H1 (cell line): Measurements from ENCODE around the gene WDR35. TPM values are rescaled to one million over a fixed set of nuclear protein-coding genes. Genes with fewer than 3 reads are reported as not detected.

ENCODE experiments used
- CTCF ChIA-PET: fragments of 300-600 bp; sonication (Branson Sonifier 250); formaldehyde crosslinking; loops from one replicate; lab custom pipeline; 2021; ENCODE audit not compliant: partially characterized antibody; lab: Charles Lee
- POLR2A ChIA-PET: fragments of 300-600 bp; sonication (Branson Sonifier 250); formaldehyde crosslinking; loops from one replicate; lab custom pipeline; 2021; ENCODE audit warnings: inconsistent platforms; ENCODE audit not compliant: partially characterized antibody; lab: Charles Lee
- DNase-seq, 2 experiments: peaks; one replicate each; pipeline versions ENCODE4 v3.0.0 to v3.0.0-alpha.2; 2010 to 2022; ENCODE audit warnings: low spot score in 2 of 2, low read depth in 1 of 2, mixed read lengths in 1 of 2
- FAIRE-seq: peaks from 2 replicates; lab custom pipeline; 2011; peaks lifted over from hg19 to GRCh38; lab: Jason Lieb, UNC
- H2AFZ ChIP-seq: 2 replicates; pipeline ENCODE4 v1.8.1; 2012; ENCODE audit warnings: low read length, inconsistent platforms
- H2AK5ac ChIP-seq: 2 replicates; pipeline ENCODE4 v1.6.1; 2013; ENCODE audit warnings: low read depth, low read length
- H2BK120ac ChIP-seq: replicated peaks from 2 replicates; pipeline ENCODE3; 2013; ENCODE audit warnings: low read depth, low read length, inconsistent platforms
- H2BK12ac ChIP-seq: 2 replicates; pipeline ENCODE4 v1.6.1; 2013; ENCODE audit warnings: low read depth, low read length
- H2BK15ac ChIP-seq: 2 replicates; pipeline ENCODE4 v1.6.1; 2013; ENCODE audit warnings: low read length
- H2BK20ac ChIP-seq: 2 replicates; pipeline ENCODE4 v1.6.1; 2013; ENCODE audit warnings: low read length
- H2BK5ac ChIP-seq: 2 replicates; pipeline ENCODE4 v1.6.1; 2013; ENCODE audit warnings: low read depth, low read length
- H3K14ac ChIP-seq: 2 replicates; pipeline ENCODE4 v1.6.1; 2013; ENCODE audit warnings: inconsistent platforms; ENCODE audit not compliant: insufficient read length
- H3K18ac ChIP-seq: 2 replicates; pipeline ENCODE4 v1.6.1; 2013; ENCODE audit warnings: low read length; ENCODE audit errors: extremely low read depth
- H3K23ac ChIP-seq: 2 replicates; pipeline ENCODE4 v1.6.1; 2013; ENCODE audit warnings: inconsistent platforms; ENCODE audit not compliant: insufficient read length
- H3K23me2 ChIP-seq: 2 replicates; pipeline ENCODE4 v1.6.1; 2013; ENCODE audit warnings: low read depth, low read length
- H3K27ac ChIP-seq: 2 replicates; pipeline ENCODE4 v1.6.1; 2011; ENCODE audit warnings: low read depth, low read length, inconsistent platforms
- H3K27me3 ChIP-seq, 4 experiments: replicated peaks in 1 of 4; 1 replicate in 1 of 4; 2 replicates in 3 of 4; pipeline versions ENCODE4 v1.6.1 to v1.8.1; 2011 to 2013; ENCODE audit warnings: low read length in 3 of 4, mild to moderate bottlenecking in 3 of 4, inconsistent platforms in 2 of 4, mixed read lengths in 2 of 4, moderate library complexity in 1 of 4; ENCODE audit not compliant: control insufficient read depth in 3 of 4, insufficient read depth in 3 of 4; ENCODE audit errors: extremely low read depth in 1 of 4
- H3K36me3 ChIP-seq, 4 experiments: 2 replicates each; pipeline versions ENCODE4 v1.6.1 to v1.8.1; 2011 to 2013; ENCODE audit warnings: mild to moderate bottlenecking in 4 of 4, low read length in 3 of 4, moderate library complexity in 2 of 4, control low read depth in 1 of 4, inconsistent platforms in 1 of 4; ENCODE audit not compliant: insufficient read depth in 4 of 4, control insufficient read depth in 2 of 4
- H3K4ac ChIP-seq: replicated peaks from 2 replicates; pipeline ENCODE3; 2013; ENCODE audit warnings: low read length, low read depth, mixed read lengths, inconsistent platforms; ENCODE audit not compliant: insufficient read length
- H3K4me1 ChIP-seq, 4 experiments: replicated peaks in 1 of 4; 1 replicate in 1 of 4; 2 replicates in 3 of 4; pipeline versions ENCODE4 v1.6.1 to v1.8.1; 2011 to 2013; ENCODE audit warnings: low read length in 3 of 4, inconsistent platforms in 2 of 4, mixed read lengths in 1 of 4; ENCODE audit not compliant: insufficient read depth in 4 of 4, control insufficient read depth in 3 of 4
- H3K4me2 ChIP-seq, 2 experiments: 2 replicates each; pipeline versions ENCODE4 v1.6.1 to v1.8.1; 2011 to 2013; ENCODE audit warnings: low read depth in 2 of 2, low read length in 2 of 2, control low read depth in 1 of 2, inconsistent platforms in 1 of 2, mild to moderate bottlenecking in 1 of 2; ENCODE audit not compliant: insufficient read depth in 1 of 2
- H3K4me3 ChIP-seq, 4 experiments: fragments of 200-600, 300-600 bp in 1 of 4; sonication (generic), shearing (Covaris generic), sonication (Bioruptor Twin) in 1 of 4; 2 replicates each; pipeline versions ENCODE4 v1.5.1 to v1.8.1; 2011 to 2016; ENCODE audit warnings: low read length in 4 of 4, low read depth in 3 of 4, control low read depth in 2 of 4, inconsistent platforms in 2 of 4, mild to moderate bottlenecking in 2 of 4, mixed read lengths in 1 of 4, moderate library complexity in 1 of 4; ENCODE audit not compliant: insufficient read depth in 2 of 4; ENCODE audit errors: extremely low read depth in 1 of 4
- H3K56ac ChIP-seq: replicated peaks from 2 replicates; pipeline ENCODE3; 2013; ENCODE audit warnings: low read depth, mild to moderate bottlenecking, mixed read lengths, low read length, inconsistent platforms; ENCODE audit not compliant: insufficient read length
- H3K79me1 ChIP-seq: 2 replicates; pipeline ENCODE4 v1.6.1; 2013; ENCODE audit warnings: low read depth, low read length, control low read depth
- H3K79me2 ChIP-seq, 2 experiments: 2 replicates each; pipeline versions ENCODE4 v1.6.1 to v1.8.1; 2012 to 2013; ENCODE audit warnings: low read length in 2 of 2, mild to moderate bottlenecking in 2 of 2, inconsistent platforms in 1 of 2; ENCODE audit not compliant: insufficient read depth in 2 of 2, control insufficient read depth in 1 of 2
- H3K9ac ChIP-seq, 4 experiments: replicated peaks in 1 of 4; 1 replicate in 1 of 4; 2 replicates in 3 of 4; pipeline versions ENCODE4 v1.6.1 to v1.8.1; 2011 to 2013; ENCODE audit warnings: low read depth in 3 of 4, low read length in 3 of 4, control low read depth in 2 of 4, mild to moderate bottlenecking in 2 of 4, moderate library complexity in 2 of 4, inconsistent platforms in 1 of 4; ENCODE audit errors: extremely low read depth in 1 of 4
- H3K9me3 ChIP-seq, 2 experiments: 2 replicates each; pipeline versions ENCODE4 v1.6.1 to v1.8.1; 2012 to 2013; ENCODE audit warnings: mild to moderate bottlenecking in 2 of 2, moderate library complexity in 2 of 2, control low read depth in 1 of 2, inconsistent platforms in 1 of 2, low read depth in 1 of 2, low read length in 1 of 2, mixed read lengths in 1 of 2; ENCODE audit not compliant: insufficient read depth in 2 of 2
- H4K20me1 ChIP-seq, 2 experiments: replicated peaks in 1 of 2; 2 replicates each; pipeline versions ENCODE3 to v1.8.1; 2011 to 2013; ENCODE audit warnings: inconsistent platforms in 2 of 2, low read length in 2 of 2, mild to moderate bottlenecking in 1 of 2; ENCODE audit not compliant: insufficient read depth in 2 of 2, control insufficient read depth in 1 of 2
- H4K5ac ChIP-seq: 2 replicates; pipeline ENCODE4 v1.6.1; 2013; ENCODE audit warnings: low read length, low read depth, mixed read lengths, inconsistent platforms; ENCODE audit not compliant: insufficient read length
- H4K8ac ChIP-seq: 2 replicates; pipeline ENCODE4 v1.8.0; 2013; ENCODE audit warnings: mild to moderate bottlenecking, moderate library complexity, low read length, inconsistent platforms; ENCODE audit not compliant: insufficient read depth; ENCODE audit errors: extremely low read depth
- H4K91ac ChIP-seq: replicated peaks from 2 replicates; pipeline ENCODE3; 2013; ENCODE audit warnings: low read length, mixed read lengths, inconsistent platforms; ENCODE audit not compliant: insufficient read length
- ASH2L ChIP-seq: fragments of 200-600, 300-600 bp; sonication (generic); IDR thresholded peaks from one replicate; pipeline ENCODE4 v1.7.1; 2017; ENCODE audit warnings: low read length
- EGR1 ChIP-seq: IDR thresholded peaks from 2 replicates; pipeline ENCODE4 v1.6.1; 2011; ENCODE audit warnings: low read depth, low read length, borderline replicate concordance
- EP300 ChIP-seq, 2 experiments: IDR thresholded peaks; 1 replicate in 1 of 2; 2 replicates in 1 of 2; pipeline ENCODE4 v1.6.1; 2011 to 2012; ENCODE audit warnings: low read depth in 2 of 2, low read length in 2 of 2, mild to moderate bottlenecking in 2 of 2, borderline replicate concordance in 1 of 2, inconsistent platforms in 1 of 2, moderate library complexity in 1 of 2
- GTF2F1 ChIP-seq: IDR thresholded peaks from 2 replicates; pipeline ENCODE4 v1.6.1; 2012; ENCODE audit warnings: low read depth, low read length, improper control_type of control experiment, borderline replicate concordance
- KDM4A ChIP-seq: IDR thresholded peaks from one replicate; pipeline ENCODE4 v1.7.1; 2012; ENCODE audit warnings: low read depth, mild to moderate bottlenecking, moderate library complexity, low read length, inconsistent platforms; ENCODE audit not compliant: severe bottlenecking
- PHF8 ChIP-seq: fragments of 200-600 bp; sonication (generic); conservative IDR thresholded peaks from 2 replicates; pipeline ENCODE4 v1.7.1; 2012; ENCODE audit warnings: low read depth, mild to moderate bottlenecking, inconsistent platforms, low read length, moderate library complexity
- RBBP5 ChIP-seq: IDR thresholded peaks from 2 replicates; pipeline ENCODE4 v1.7.1; 2012; ENCODE audit warnings: low read depth, mild to moderate bottlenecking, inconsistent platforms, low read length, moderate library complexity, borderline replicate concordance
- SP1 ChIP-seq: IDR thresholded peaks from 2 replicates; pipeline ENCODE4 v1.6.1; 2011; ENCODE audit warnings: low read depth, low read length
- SP4 ChIP-seq: IDR thresholded peaks from 2 replicates; pipeline ENCODE4 v1.6.1; 2012; ENCODE audit warnings: low read length, inconsistent platforms
- TBP ChIP-seq: IDR thresholded peaks from 2 replicates; pipeline ENCODE4 v1.6.1; 2011; ENCODE audit warnings: low read depth, low read length, improper control_type of control experiment
- USF2 ChIP-seq: IDR thresholded peaks from 2 replicates; pipeline ENCODE4 v1.6.1; 2011; ENCODE audit warnings: low read length, improper control_type of control experiment
- WGBS, 2 experiments: shearing (Covaris generic) in 1 of 2; methylation state at CpG; one replicate each; pipeline versions ENCODE4 v1.1.6 to v1.1.7; 2013 to 2015; ENCODE audit warnings: low lambda C conversion rate in 2 of 2, mixed read lengths in 2 of 2, inconsistent platforms in 1 of 2, low coverage in 1 of 2, missing lambda C conversion rate in 1 of 2; ENCODE audit not compliant: insufficient replicate concordance in 2 of 2, insufficient coverage in 1 of 2, insufficient read length in 1 of 2; ENCODE audit errors: extremely low coverage in 1 of 2, missing lambda C conversion rate in 1 of 2; 5-methylcytosine and 5-hydroxymethylcytosine counted together
- polyA plus RNA-seq, 7 experiments: library from polyadenylated mRNA; depleted of rRNA in 3 of 7; stranded (reverse) in 5 of 7; unstranded in 2 of 7; fragments of >200 nt in 5 of 7; fragments of 200-250 nt in 2 of 7; gene quantifications; 1 replicate in 5 of 7; 2 replicates in 1 of 7; 4 replicates in 1 of 7; pipeline versions ENCODE4 v1.2.1 to v1.2.3, GENCODE V29; 2011 to 2013; ENCODE audit warnings: missing spikeins in 2 of 7, mixed read lengths in 2 of 7
- total RNA-seq: library from RNA; stranded (reverse); fragmentation: NEBNext Ultra II Directional; extraction: Animal tissue kit (Norgen Biotek cat#: 25700); gene quantifications from 2 replicates; pipeline ENCODE4 v1.2.1, GENCODE V29; 2021
- TF ChIP-seq, protein P1 (sequence below): IDR thresholded peaks from 2 replicates; pipeline ENCODE4 v1.6.1; 2012; ENCODE audit warnings: inconsistent platforms

The WDR35 gene
- total and polyA plus RNA-seq, 2 of the 8 experiments (the other 6 are each of a cell fraction or from before 2014, with no cell fraction given): 9.0 to 25.5 TPM

- no peak overlapping the region for H3K4me3 ChIP-seq
- ChIA-PET CTCF (no interaction called here), POLR2A (interaction anchor here (1.1 kb wide), 1 partner anchor 15 kb away, joined by 3 read pairs; no protein-coding TSS in a partner anchor)
- TF ChIP-seq SP1 (no peak), EGR1 (no peak), ASH2L (no peak), KDM4A (no peak), GTF2F1 (no peak), PHF8 (no peak), EP300 (IDR thresholded peaks at IDR 0.05; ENCODE audit: borderline replicate concordance in 1 of 2, low read depth in 2 of 2, low read length in 2 of 2) (no peak), USF2 (no peak), SP4 (no peak), RBBP5 (no peak), TBP (no peak)
- TF ChIP-seq, protein P1, sequence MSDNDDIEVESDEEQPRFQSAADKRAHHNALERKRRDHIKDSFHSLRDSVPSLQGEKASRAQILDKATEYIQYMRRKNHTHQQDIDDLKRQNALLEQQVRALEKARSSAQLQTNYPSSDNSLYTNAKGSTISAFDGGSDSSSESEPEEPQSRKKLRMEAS: no peak
Observed at GRCh38 chr2:19897623-19898245, 92.2 kb downstream of the WDR35 start.

More at GRCh38 chr2:19897623-19898245, 92.2 kb downstream of the WDR35 start:
- Histone ChIP-seq H2BK20ac (no peak overlapping the region), H3K9ac (no peak overlapping the region), H4K91ac (no peak overlapping the region), H2BK12ac (no peak overlapping the region), H3K23me2 (peaks cover 9% of the 10 kb centered on the region), H3K18ac (no peak overlapping the region), H2BK120ac (no peak overlapping the region), H3K27me3 (no peaks in the 10 kb centered on the region), H3K56ac (no peak overlapping the region), H3K14ac (no peak overlapping the region), H3K36me3 (no peaks in the 10 kb centered on the region), H3K79me2 (peaks cover 5 to 27% of the 10 kb centered on the region in 2 experiments; a peak in 3 of 4 replicates), H4K5ac (no peak overlapping the region), H3K79me1 (no peaks in the 10 kb centered on the region; the same call in 1 of the 2 replicates), H4K8ac (no peak overlapping the region; the same call in 1 of the 2 replicates), H2BK15ac (no peak overlapping the region), H2AK5ac (no peak overlapping the region), H4K20me1 (peaks cover 0 to 2% of the 10 kb centered on the region in 2 experiments), H3K4ac (no peak overlapping the region), H3K23ac (no peak overlapping the region), H3K4me1 (peaks cover 0 to 3% (median 1%) of the 10 kb centered on the region in 4 experiments; a peak in 2 of 7 replicates), H2AFZ (no peak overlapping the region), H3K9me3 (no peaks in the 10 kb centered on the region), H2BK5ac (no peak overlapping the region), H3K4me2 (no peak overlapping the region), H3K27ac (no peak overlapping the region)
- DNase-seq (no peak), FAIRE-seq (no peak)
- 85% methylated on average over 5 of the region's 5 CpGs; no CpG with 5 or more reads in 1 of the 2 experiments for WGBS, 2 experiments
